AG04450 (cell line): ENCODE measurements around the gene RP9. TPM values are rescaled to one million over a fixed set of nuclear protein-coding genes. Genes with fewer than 3 reads are reported as not detected.

ENCODE experiments used
- CTCF ChIA-PET: fragments of 300-600, 350-600 bp; formaldehyde crosslinking; extraction: SDS; loops from one replicate; lab custom pipeline; 2022; ENCODE audit warnings: antibody characterized with exemption, inconsistent platforms; lab: Charles Lee
- POLR2A ChIA-PET: fragments of 350-600 bp; formaldehyde crosslinking; extraction: SDS; loops from one replicate; lab custom pipeline; 2021; ENCODE audit warnings: antibody characterized with exemption, inconsistent platforms; lab: Yijun Ruan, JAX
- DNase-seq: peaks from one replicate; pipeline ENCODE4 v3.0.0-alpha.2; 2011; ENCODE audit warnings: low read depth, low spot score
- H3K27ac ChIP-seq: one replicate; pipeline ENCODE4 v1.5.1; 2012; ENCODE audit warnings: low read depth, low read length, control low read depth
- H3K27me3 ChIP-seq: one replicate; pipeline ENCODE4 v1.6.0; 2012; ENCODE audit warnings: low read length; ENCODE audit not compliant: control insufficient read depth, insufficient read depth
- H3K4me3 ChIP-seq: 2 replicates; pipeline ENCODE4 v1.5.1; 2011; ENCODE audit warnings: mild to moderate bottlenecking, low read depth, low read length, control low read depth
- H3K9me3 ChIP-seq: 2 replicates; pipeline ENCODE4 v1.5.1; 2012; ENCODE audit warnings: low read length; ENCODE audit not compliant: control insufficient read depth, insufficient read depth
- CTCF ChIP-seq: IDR thresholded peaks from 2 replicates; pipeline ENCODE4 v1.5.1; 2011; ENCODE audit warnings: low read depth, low read length, control low read depth, inconsistent platforms
- polyA plus RNA-seq: library from polyadenylated mRNA; depleted of rRNA; stranded (reverse); fragments of >200 nt; gene quantifications from 2 replicates; pipeline ENCODE4 v1.2.3, GENCODE V29; 2011; rRNA removed
- small RNA-seq: library from RNA; depleted of rRNA; stranded (forward); fragments of <200 nt; gene quantifications from one replicate; pipeline ENCODE3, GENCODE V24; 2012; ENCODE audit warnings: low read depth; ENCODE audit not compliant: insufficient read length

Gene RP9
- polyA plus RNA-seq, 1 experiment = 23.9 TPM

DNA sequence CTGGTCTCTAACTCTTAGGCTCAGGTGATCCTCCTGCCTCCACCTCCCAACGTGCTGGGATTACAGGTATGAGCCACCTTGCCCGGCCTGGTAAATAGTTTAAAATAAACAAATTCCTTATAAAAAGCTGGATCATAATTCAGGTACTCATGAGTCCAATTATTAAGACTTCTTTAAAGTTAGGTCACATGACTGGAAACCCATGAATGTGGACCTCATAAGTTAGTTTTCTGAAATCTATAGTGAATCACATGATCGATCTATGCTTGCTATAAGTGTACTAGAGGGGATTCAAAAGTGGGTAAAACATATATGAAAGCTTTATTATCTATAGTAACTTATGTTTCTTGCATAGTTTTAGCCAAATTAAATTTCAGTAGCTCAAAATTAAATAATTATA, 60.9 kb downstream of the RP9 start:
- no peak for DNase-seq
- ChIA-PET CTCF (interaction anchor here (1.3 to 2.6 kb wide), 5 partner anchors 10 to 248 kb away, joined by 4 to 26 read pairs (median 6); no protein-coding TSS in a partner anchor), POLR2A (no interaction called here)
- Histone ChIP-seq H3K27me3 (no peaks in the 10 kb centered on the region), H3K4me3 (no peak overlapping the region), H3K9me3 (no peaks in the 10 kb centered on the region), H3K27ac (no peak overlapping the region)
- no peak for TF ChIP-seq CTCF

DNA sequence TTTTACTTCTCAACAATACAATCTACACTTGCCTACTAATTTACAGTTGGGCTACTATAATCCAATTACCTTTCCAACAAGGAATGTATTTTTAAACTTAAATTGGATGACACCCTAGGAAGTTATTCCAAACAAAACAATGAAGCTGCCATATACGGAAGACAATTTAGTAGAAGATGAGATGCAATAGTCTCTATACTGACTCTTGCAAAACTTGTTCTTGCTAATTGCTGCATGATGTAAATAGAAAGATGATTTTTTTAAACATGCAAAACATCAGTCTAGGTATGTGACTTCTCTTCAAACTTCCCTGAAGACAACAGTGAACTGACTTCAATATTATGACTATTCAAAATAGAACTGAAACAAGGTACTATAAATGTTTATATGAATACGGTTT, 64.2 kb downstream of the RP9 start:
- no peak for TF ChIP-seq CTCF
- CTCF ChIA-PET = no interaction called here
- POLR2A ChIA-PET = no interaction called here
- DNase-seq = no peak
- no peak overlapping the region for H3K27ac ChIP-seq
- no peaks in the 10 kb centered on the region for H3K27me3 ChIP-seq
- H3K4me3 ChIP-seq = no peak overlapping the region
- no peaks in the 10 kb centered on the region for H3K9me3 ChIP-seq

Small RNAs within 50 kb of the gene (small RNA-seq; reads per million reads assigned to genes)
- gene AC074338.1 (not detected), gene RN7SL505P (not detected)

Other genes starting within 250 kb of the RP9 start
- 21.9 and 26.1 TPM in 2 replicates for gene KBTBD2, start 217.6 kb downstream of the RP9 start, polyA plus RNA-seq
- 177 and 204 TPM in 2 replicates for gene FKBP9, start 152.0 kb downstream of the RP9 start, polyA plus RNA-seq
- 13.0 and 20.3 TPM in 2 replicates for gene NT5C3A, start 46.6 kb downstream of the RP9 start, polyA plus RNA-seq
- gene BBS9, start 20.2 kb upstream of the RP9 start, polyA plus RNA-seq = 13.5 and 15.6 TPM in 2 replicates